ENCODE measurements around the gene PDZD7.

GRCh38 chr10:100968863-100969186 is 62.1 kb downstream of the PDZD7 start:
- no peak for TF ChIP-seq CTCF (IDR thresholded peaks at IDR 0.05; ENCODE audit: low read depth, low read length)
- TF ChIP-seq MAX (IDR thresholded peaks at IDR 0.05; ENCODE audit: low read depth, low read length), result no peak
- TF ChIP-seq MYC (IDR thresholded peaks at IDR 0.05; ENCODE audit: low read depth, low read length), result no peak

Data from NB4 (cell line).